Large intestine (tissue), 3 donors: ENCODE measurements around the gene ACACB. TPM values are rescaled to one million over a fixed set of nuclear protein-coding genes. Genes with fewer than 3 reads are reported as not detected.

Experiments used
- DNase-seq, 2 donors: peaks; one replicate each; pipeline versions ENCODE4 v3.0.0 to v3.0.0-alpha.2; 2013
- H3K27ac ChIP-seq: one replicate; pipeline ENCODE4 v1.5.1; 2013; ENCODE audit warnings: low read length
- H3K27me3 ChIP-seq: 2 replicates; pipeline ENCODE4 v1.6.1; 2013; ENCODE audit warnings: low read length; ENCODE audit not compliant: control insufficient read depth, insufficient read depth
- H3K36me3 ChIP-seq: 2 replicates; pipeline ENCODE4 v1.6.1; 2013; ENCODE audit warnings: low read length; ENCODE audit not compliant: control insufficient read depth, insufficient read depth
- H3K4me1 ChIP-seq: one replicate; pipeline ENCODE4 v1.6.1; 2013; ENCODE audit warnings: low read length; ENCODE audit not compliant: control insufficient read depth, insufficient read depth
- H3K4me3 ChIP-seq: one replicate; pipeline ENCODE4 v1.5.1; 2013; ENCODE audit warnings: low read length
- H3K9me3 ChIP-seq: one replicate; pipeline ENCODE4 v1.6.1; 2013; ENCODE audit warnings: mild to moderate bottlenecking, low read depth, low read length, moderate library complexity; ENCODE audit not compliant: control insufficient read depth
- WGBS: methylation state at CpG from one replicate; pipeline ENCODE4 v1.1.5; 2013; ENCODE audit warnings: low lambda C conversion rate; ENCODE audit not compliant: insufficient coverage; 5-methylcytosine and 5-hydroxymethylcytosine counted together
- polyA plus RNA-seq: library from polyadenylated mRNA; unstranded; fragments of 120-200 nt; gene quantifications from one replicate; pipeline ENCODE4 v1.2.1, GENCODE V29; 2013

The ACACB gene
- polyA plus RNA-seq, 1 donor = 11.9 TPM

DNA sequence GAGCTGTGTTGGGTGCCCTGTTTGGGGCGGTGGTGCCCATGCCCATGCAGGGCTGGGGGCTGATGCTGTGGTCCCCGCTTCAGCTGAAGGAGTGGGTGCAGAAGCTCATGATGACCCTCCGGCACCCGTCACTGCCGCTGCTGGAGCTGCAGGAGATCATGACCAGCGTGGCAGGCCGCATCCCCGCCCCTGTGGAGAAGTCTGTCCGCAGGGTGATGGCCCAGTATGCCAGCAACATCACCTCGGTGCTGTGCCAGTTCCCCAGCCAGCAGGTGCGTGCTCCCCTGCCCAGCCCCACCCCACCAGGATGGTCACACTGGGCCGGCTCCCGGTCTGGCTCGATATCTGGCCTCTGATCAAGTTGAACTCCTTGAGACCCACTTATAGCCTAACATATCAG lies 92.7 kb downstream of the ACACB start:
- H3K36me3 ChIP-seq = peaks cover 39% of the 10 kb centered on the region
- no CpG with 5 or more reads among the region's 14 CpGs for WGBS
- H3K9me3 ChIP-seq = no peaks in the 10 kb centered on the region
- no peak overlapping the region for H3K4me3 ChIP-seq
- H3K4me1 ChIP-seq = no peaks in the 10 kb centered on the region
- no peak overlapping the region for H3K27ac ChIP-seq
- DNase-seq = no peak
- H3K27me3 ChIP-seq = no peaks in the 10 kb centered on the region

DNA sequence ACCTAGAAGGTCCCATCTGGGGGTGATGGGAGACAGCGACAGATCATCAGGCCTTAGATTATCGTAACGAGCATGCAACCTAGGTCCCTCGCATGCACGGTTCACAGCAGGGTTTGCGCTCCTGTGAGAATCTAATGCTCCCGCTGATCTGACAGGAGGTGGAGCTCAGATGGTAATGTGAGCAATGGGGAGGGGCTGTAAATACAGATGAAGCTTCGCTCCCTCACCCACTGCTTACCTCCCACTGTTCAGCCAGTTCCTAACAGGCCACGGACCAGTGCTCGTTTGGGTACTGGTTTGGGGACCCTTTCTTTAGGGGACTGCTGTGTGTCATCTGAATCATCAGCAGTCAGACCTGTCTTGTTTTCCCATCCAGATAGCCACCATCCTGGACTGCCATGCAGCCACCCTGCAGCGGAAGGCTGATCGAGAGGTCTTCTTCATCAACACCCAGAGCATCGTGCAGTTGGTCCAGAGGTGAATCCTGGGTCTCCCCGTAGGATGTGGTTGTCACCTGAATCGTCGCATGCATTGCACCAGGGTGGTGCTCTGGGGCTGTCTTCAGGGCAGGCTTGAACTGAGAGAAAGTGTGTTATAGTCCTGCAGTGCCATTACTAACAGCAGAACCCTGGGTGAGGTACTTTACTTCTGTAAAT lies 96.2 kb downstream of the ACACB start:
- Histone ChIP-seq H3K4me3 (no peak overlapping the region), H3K27me3 (no peaks in the 10 kb centered on the region), H3K36me3 (peaks cover 35% of the 10 kb centered on the region), H3K27ac (no peak overlapping the region), H3K4me1 (no peaks in the 10 kb centered on the region), H3K9me3 (no peaks in the 10 kb centered on the region)
- no CpG with 5 or more reads among the region's 16 CpGs for WGBS
- DNase-seq = no peak

DNA sequence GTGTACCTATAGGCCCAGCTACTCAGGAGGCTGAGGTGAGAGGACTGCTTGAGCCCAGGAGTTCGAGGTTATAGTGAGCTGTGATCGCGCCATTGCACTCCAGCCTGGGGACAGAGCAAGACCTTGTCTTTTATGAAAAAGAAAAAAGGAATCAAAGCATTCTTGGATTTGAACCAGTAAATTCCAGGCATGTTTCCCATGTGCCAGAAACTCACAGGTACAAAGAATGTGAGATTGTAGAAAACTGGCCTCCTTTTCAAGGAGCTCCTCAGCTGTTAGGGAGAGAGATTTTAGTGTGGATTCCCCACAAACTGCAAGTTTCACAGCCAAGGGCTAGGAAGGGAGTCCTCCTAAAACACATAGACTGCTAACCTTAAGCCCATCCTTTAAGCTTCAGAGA lies 97.7 kb downstream of the ACACB start:
- Histone ChIP-seq H3K4me1 (no peaks in the 10 kb centered on the region), H3K27me3 (no peaks in the 10 kb centered on the region), H3K27ac (no peak overlapping the region), H3K4me3 (no peak overlapping the region), H3K9me3 (no peaks in the 10 kb centered on the region), H3K36me3 (peaks cover 31% of the 10 kb centered on the region)
- DNase-seq = no peak
- no CpG with 5 or more reads among the region's 3 CpGs for WGBS

DNA sequence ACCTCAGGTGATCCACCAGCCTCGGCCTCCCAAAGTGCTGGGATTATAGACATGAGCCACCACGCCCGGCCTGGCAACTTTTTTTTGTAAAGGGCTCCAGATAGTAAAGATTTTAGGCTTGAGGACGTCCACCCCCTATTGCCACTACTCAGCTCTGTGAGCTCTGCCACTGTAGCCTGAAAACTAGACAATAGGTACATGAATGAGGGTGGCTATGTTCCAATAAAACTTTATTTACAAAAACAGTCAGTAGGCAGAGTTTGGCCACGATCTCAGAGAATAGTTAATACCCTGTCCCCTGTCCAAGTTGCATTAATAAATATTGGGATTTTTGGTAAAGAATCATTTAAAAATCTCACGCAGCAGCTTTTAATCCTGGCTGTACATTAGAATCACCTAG lies 102.6 kb downstream of the ACACB start:
- H3K4me1 ChIP-seq = no peaks in the 10 kb centered on the region
- 100% methylated on average over 1 of the region's 6 CpGs for WGBS
- peaks cover 41% of the 10 kb centered on the region for H3K36me3 ChIP-seq
- H3K27me3 ChIP-seq = no peaks in the 10 kb centered on the region
- H3K4me3 ChIP-seq = no peak overlapping the region
- DNase-seq = no peak
- no peaks in the 10 kb centered on the region for H3K9me3 ChIP-seq
- no peak overlapping the region for H3K27ac ChIP-seq

DNA sequence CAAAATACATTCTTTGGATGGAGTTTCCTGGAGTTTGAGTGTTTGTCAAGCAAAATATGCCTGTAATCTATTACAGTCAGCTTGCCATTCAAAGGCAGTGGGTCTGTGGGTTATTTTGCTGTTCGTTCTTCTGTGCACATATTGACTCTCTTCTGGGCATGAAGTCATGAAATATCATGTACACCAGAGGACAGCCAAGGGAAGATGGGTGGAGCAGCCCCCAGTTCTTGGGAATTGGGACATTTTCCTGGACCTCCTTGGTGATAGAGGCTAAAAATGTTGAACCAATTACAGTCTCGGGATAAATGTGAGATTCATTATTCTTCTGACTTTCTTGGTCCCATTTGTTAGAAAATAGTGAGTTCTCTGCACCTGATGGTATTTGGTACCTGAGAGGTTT lies 103.6 kb downstream of the ACACB start:
- H3K36me3 ChIP-seq = peaks cover 40% of the 10 kb centered on the region
- DNase-seq = no peak
- no peaks in the 10 kb centered on the region for H3K27me3 ChIP-seq
- H3K4me1 ChIP-seq = no peaks in the 10 kb centered on the region
- no peaks in the 10 kb centered on the region for H3K9me3 ChIP-seq
- no peak overlapping the region for H3K27ac ChIP-seq
- WGBS = no CpG with 5 or more reads among the region's 2 CpGs
- H3K4me3 ChIP-seq = no peak overlapping the region

DNA sequence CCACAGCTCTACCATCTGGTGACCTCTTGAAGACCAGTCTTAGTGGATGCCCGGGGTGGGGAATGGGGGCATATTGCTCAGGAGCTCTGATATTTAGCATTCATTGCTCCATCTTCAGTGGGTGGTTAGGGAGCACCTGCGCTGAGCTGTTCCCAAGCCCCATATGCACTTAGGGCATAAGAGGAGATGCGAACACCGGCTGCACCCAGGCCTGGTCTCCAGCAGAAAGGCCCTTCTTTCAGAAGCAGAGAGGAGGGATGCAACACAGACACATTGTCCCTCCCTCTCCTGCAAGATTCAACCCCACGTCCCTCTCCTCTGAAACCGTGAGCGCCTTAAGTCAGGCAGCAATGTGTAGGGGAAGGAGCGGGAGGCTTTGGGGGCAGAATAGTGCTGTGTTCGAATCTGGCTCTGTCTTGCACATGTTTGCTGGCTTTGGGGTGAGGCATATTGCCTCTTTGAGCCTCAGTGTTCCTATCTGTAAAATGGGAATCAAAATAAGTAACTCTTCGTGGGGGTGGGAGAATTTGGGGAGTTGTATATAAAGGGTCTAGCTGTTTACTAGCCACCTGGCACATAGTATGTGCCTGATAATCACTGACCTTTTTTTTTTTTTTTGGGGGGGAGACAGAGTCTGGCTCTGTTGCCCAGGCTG lies 105.0 kb downstream of the ACACB start:
- H3K27me3 ChIP-seq = no peaks in the 10 kb centered on the region
- no peaks in the 10 kb centered on the region for H3K4me1 ChIP-seq
- peaks cover 47% of the 10 kb centered on the region for H3K36me3 ChIP-seq
- no peaks in the 10 kb centered on the region for H3K9me3 ChIP-seq
- H3K27ac ChIP-seq = no peak overlapping the region
- H3K4me3 ChIP-seq = no peak overlapping the region
- DNase-seq = no peak
- WGBS = no CpG with 5 or more reads among the region's 10 CpGs

DNA sequence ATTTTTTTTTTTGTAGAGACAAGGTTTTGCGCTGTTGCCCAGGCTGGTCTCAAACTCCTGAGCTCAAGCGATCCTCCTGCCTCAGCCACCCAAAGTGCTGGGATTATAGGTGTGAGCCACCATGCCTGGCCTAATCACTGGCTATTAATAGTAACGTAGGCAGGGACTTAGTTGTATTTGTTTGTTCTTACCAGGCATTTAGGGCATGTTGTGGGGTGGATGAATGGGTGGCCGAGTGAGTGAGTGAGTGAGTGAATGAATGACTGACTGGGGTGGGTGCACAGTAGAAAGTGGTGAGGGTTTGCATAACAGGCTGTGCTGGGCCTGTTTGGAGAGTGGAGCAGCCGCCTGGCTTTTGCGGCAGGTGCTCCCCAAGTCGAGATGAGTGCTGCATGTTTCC lies 105.7 kb downstream of the ACACB start:
- Histone ChIP-seq H3K9me3 (no peaks in the 10 kb centered on the region), H3K27me3 (no peaks in the 10 kb centered on the region), H3K4me3 (no peak overlapping the region), H3K27ac (no peak overlapping the region), H3K4me1 (no peaks in the 10 kb centered on the region), H3K36me3 (peaks cover 44% of the 10 kb centered on the region)
- no CpG with 5 or more reads among the region's 7 CpGs for WGBS
- DNase-seq = no peak

DNA sequence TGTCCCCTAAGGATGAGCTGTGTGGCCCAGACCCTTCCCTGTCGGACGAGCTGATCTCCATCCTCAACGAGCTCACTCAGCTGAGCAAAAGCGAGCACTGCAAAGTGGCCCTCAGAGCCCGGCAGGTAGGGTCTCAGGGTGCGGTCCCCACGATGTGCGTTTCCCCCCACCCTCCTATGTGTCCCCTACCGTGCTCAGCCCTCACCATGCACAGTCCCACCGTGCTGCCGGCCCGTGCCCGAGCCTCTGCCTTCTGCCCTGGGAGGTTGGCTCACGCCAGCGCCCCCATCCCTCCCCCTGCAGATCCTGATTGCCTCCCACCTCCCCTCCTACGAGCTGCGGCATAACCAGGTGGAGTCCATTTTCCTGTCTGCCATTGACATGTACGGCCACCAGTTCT lies 106.1 kb downstream of the ACACB start:
- peaks cover 49% of the 10 kb centered on the region for H3K36me3 ChIP-seq
- no peaks in the 10 kb centered on the region for H3K4me1 ChIP-seq
- no CpG with 5 or more reads among the region's 18 CpGs for WGBS
- no peak for DNase-seq
- H3K9me3 ChIP-seq = no peaks in the 10 kb centered on the region
- no peak overlapping the region for H3K4me3 ChIP-seq
- no peaks in the 10 kb centered on the region for H3K27me3 ChIP-seq
- H3K27ac ChIP-seq = no peak overlapping the region

DNA sequence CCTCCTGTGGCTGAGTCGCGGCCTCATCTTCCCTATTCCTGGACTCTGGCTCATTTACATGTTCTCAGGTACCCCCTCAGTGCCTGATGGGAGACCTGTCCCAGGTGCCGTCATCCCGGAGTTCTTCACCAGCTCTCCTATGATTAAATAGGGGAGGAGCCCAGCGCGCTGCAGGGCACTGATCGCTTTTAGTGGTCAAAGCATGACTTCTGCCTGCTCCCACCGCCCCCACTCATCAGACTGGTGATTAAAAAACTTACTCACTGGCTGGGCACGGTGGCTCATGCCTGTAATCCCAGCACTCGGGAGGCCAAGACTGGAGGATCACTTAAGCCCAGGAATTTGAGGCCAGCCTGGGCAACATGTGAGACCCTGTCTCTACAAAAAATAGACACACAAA lies 106.8 kb downstream of the ACACB start:
- Histone ChIP-seq H3K9me3 (no peaks in the 10 kb centered on the region), H3K4me3 (no peak overlapping the region), H3K27me3 (no peaks in the 10 kb centered on the region), H3K27ac (no peak overlapping the region), H3K4me1 (no peaks in the 10 kb centered on the region), H3K36me3 (peaks cover 45% of the 10 kb centered on the region)
- DNase-seq = no peak
- no CpG with 5 or more reads among the region's 10 CpGs for WGBS

DNA sequence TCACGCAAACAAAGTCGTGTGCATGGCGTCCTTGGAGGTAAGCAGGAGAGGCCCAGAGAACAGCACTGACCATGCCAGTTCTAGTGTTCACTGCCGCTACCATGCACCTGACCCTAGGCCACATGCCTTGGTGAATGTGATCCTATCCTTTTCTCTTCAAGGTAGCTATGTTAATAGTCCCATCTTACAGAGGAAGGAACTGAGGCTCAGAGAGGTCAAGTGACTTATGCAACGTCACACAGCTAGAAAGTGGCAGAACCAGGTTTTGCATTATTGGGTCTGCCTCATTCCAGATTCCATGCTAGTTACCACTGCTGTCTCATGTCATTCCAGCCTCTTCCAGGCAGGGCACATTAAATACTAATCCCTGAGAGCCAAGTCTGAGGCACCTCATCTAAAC lies 107.5 kb downstream of the ACACB start:
- no CpG with 5 or more reads among the region's 5 CpGs for WGBS
- no peaks in the 10 kb centered on the region for H3K9me3 ChIP-seq
- peaks cover 47% of the 10 kb centered on the region for H3K36me3 ChIP-seq
- no peaks in the 10 kb centered on the region for H3K27me3 ChIP-seq
- no peak overlapping the region for H3K4me3 ChIP-seq
- no peak for DNase-seq
- H3K4me1 ChIP-seq = no peaks in the 10 kb centered on the region
- no peak overlapping the region for H3K27ac ChIP-seq

DNA sequence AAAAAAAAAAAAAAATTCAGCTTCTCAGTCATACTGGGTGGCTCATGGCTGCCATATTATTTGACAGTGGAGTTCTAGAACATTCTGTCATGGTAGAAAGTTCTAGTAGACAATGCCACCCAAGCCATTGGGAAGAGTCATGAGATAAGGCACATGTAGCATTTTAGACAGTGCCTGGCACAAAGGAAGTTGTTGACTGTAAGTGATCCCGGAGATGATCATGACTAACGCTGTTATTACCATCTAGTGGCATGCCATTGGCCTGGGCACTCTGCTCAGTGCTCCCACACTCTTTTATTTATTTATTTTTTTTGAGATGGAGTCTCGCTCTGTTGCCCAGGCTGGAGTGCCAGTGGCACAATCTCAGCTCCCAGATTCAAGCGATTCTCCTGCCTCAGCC lies 112.3 kb downstream of the ACACB start:
- no peaks in the 10 kb centered on the region for H3K9me3 ChIP-seq
- no peak for DNase-seq
- no peak overlapping the region for H3K27ac ChIP-seq
- H3K4me1 ChIP-seq = no peaks in the 10 kb centered on the region
- no peaks in the 10 kb centered on the region for H3K27me3 ChIP-seq
- WGBS = 100% methylated on average over 1 of the region's 4 CpGs
- H3K4me3 ChIP-seq = no peak overlapping the region
- H3K36me3 ChIP-seq = peaks cover 49% of the 10 kb centered on the region
